Pulmonary artery endothelial cell (primary cell): ENCODE data around the gene SERTAD1. TPM values are rescaled to one million over a fixed set of nuclear protein-coding genes. Genes with fewer than 3 reads are reported as not detected.
A peak's percentile ranks its signal among the peaks of the same experiment; 100 is the strongest.

Experiments used
- DNase-seq: peaks from one replicate; pipeline ENCODE4 v3.0.0-alpha.2; 2011; ENCODE audit warnings: low read depth, low spot score
- total RNA-seq: library from RNA; depleted of rRNA; stranded (reverse); fragments of >200 nt; gene quantifications from 2 replicates; pipeline ENCODE4 v1.2.3, GENCODE V29; 2014

Gene SERTAD1
- total RNA-seq, 1 donor from 2014 or later = 18.8 TPM

- DNase-seq = no peak
Measured at GRCh38 chr19:40407714-40408597, 17.8 kb downstream of the SERTAD1 start.

GRCh38 chr19:40403262-40403984, 22.4 kb downstream of the SERTAD1 start:
- DNase-seq = peak; percentile 66

GRCh38 chr19:40400559-40400958, 25.2 kb downstream of the SERTAD1 start:
- no peak for DNase-seq

- DNase-seq = no peak
Measured at GRCh38 chr19:40398417-40399131, 27.2 kb downstream of the SERTAD1 start.

GRCh38 chr19:40397568-40397906, 28.3 kb downstream of the SERTAD1 start:
- DNase-seq = no peak

GRCh38 chr19:40396886-40397567, 28.8 kb downstream of the SERTAD1 start:
- DNase-seq = no peak

GRCh38 chr19:40395956-40396355, 29.8 kb downstream of the SERTAD1 start:
- DNase-seq = no peak

- DNase-seq = no peak
Measured at GRCh38 chr19:40394816-40395210, 31.0 kb downstream of the SERTAD1 start.

- DNase-seq = no peak
Measured at GRCh38 chr19:40393894-40394815, 31.6 kb downstream of the SERTAD1 start.

- no peak for DNase-seq
Measured at GRCh38 chr19:40392894-40393517, 32.8 kb downstream of the SERTAD1 start.

GRCh38 chr19:40392123-40392522, 33.7 kb downstream of the SERTAD1 start:
- DNase-seq = no peak

GRCh38 chr19:40390084-40390742, 35.6 kb downstream of the SERTAD1 start, which contains the start of gene HIPK4:
Gene HIPK4 (minus strand): TSS chr19:40390181. CDS start chr19:40389902, 279 bp downstream.
- no peak for DNase-seq

GRCh38 chr19:40389404-40390083, 36.2 kb downstream of the SERTAD1 start:
- DNase-seq = no peak

- DNase-seq = no peak
Measured at GRCh38 chr19:40388481-40388880, 37.3 kb downstream of the SERTAD1 start.

- DNase-seq = no peak
Measured at GRCh38 chr19:40387155-40387554, 38.6 kb downstream of the SERTAD1 start.

GRCh38 chr19:40383668-40384248, 42.0 kb downstream of the SERTAD1 start:
- no peak for DNase-seq

GRCh38 chr19:40381321-40381720, 44.5 kb downstream of the SERTAD1 start:
- DNase-seq = no peak
